Testis (tissue), 2 donors: Measurements from ENCODE around the gene WDR47.

ENCODE experiments used
- CTCF ChIP-seq, 3 experiments: fragments of 450-650 bp in 2 of 3; fragments of 200-600 bp in 1 of 3; sonication (generic) in 1 of 3; IDR thresholded peaks; one replicate each; pipeline ENCODE4 v1.5.1; 2016 to 2019; ENCODE audit warnings: antibody characterized with exemption in 3 of 3, mild to moderate bottlenecking in 2 of 3, moderate library complexity in 1 of 3
- POLR2A ChIP-seq: fragments of 450-650 bp; IDR thresholded peaks from one replicate; pipeline ENCODE4 v1.6.1; 2017; ENCODE audit warnings: antibody characterized with exemption, mild to moderate bottlenecking, moderate library complexity

GRCh38 chr1:109060707-109061106 is 18.8 kb upstream of the WDR47 start:
- no peak for TF ChIP-seq POLR2A
- TF ChIP-seq CTCF (IDR thresholded peaks at IDR 0.05), result no peak
